ENCODE results near the gene FKBP15.
"Not testable (repeated sequence)": the region's sequence is repeated elsewhere in the genome, so short reads cannot be mapped to it uniquely, and the experiment has no call there.

FKBP15 gene

DNA sequence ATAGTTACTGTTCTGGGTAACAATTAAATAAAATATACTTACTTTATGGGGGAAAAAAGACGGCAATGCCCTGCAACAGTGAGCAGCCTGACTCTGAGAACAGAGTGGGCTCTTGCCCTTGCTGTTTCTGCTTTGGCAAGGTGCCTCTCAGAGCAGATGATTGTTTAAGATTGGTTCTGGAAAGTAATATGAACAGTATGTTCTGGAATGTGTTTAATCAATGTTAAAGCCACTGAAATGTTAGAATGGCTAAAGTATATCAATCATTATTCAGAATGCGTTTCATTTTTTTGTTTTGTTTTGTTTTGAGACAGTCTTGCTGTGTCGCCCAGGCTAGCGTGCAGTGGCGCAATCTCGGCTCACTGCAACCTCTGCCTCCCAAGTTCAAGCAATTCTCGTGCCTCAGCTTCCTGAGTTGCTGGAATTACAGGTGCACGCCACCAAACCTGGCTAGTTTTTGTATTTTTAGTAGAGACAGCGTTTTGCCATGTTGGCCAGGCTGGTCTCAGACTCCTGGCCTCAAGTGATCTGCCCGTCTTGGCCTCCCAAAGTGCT lies 14.7 kb upstream of the FKBP15 start:
- DNase-seq (ENCODE audit: low spot score): not testable (repeated sequence)

DNA sequence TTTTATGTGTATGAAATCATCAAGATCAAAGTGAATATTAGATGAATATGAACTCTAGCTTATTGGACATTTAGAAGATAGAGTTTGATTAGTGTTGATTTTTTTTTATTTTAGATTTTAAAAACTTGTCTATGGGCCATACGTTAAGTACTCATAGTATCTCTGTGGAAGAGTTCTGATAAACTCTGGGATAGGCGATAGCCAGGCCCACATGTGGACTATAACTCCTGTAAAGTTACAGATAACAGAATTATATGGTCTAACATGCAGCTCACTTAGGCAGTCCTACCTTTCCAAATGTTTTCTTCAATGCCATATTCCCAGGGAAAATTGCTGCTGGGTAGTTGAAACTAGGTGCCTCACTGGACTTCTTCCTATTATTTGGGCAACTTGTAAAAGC lies 10.6 kb upstream of the FKBP15 start:
- no peak for DNase-seq (ENCODE audit: low spot score)

DNA sequence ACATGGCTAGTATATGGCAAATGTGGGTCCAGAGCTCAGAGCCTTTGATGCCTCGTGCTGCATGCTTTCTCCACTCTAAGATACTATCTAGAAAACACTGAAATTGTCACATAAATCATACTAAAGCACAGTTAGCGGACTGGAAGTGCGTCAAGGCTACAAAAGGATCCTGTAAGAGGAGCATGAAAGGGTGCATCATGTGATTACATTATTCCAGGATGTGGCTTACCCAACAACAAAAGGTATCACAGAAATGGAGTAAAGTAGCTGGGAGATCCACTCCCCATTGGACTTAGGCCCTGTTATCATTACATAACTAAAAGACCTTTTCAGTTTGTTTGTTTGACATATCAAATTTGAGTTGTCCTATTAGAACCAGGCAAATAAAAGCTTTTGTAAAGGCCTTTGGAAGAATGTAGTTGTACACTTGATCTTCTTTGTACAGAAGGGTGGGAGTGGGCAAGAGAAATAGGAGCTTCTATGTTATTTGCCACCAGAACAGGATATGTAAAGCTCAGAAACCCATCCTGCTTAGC lies 7.1 kb upstream of the FKBP15 start:
- no peak for DNase-seq (ENCODE audit: low spot score)

GRCh38 chr9:113227436-113227835 lies 6.4 kb upstream of the FKBP15 start:
- no peak for DNase-seq (ENCODE audit: low spot score)

GRCh38 chr9:113223963-113224362 lies 2.9 kb upstream of the FKBP15 start:
- DNase-seq (ENCODE audit: low spot score): no peak

DNA sequence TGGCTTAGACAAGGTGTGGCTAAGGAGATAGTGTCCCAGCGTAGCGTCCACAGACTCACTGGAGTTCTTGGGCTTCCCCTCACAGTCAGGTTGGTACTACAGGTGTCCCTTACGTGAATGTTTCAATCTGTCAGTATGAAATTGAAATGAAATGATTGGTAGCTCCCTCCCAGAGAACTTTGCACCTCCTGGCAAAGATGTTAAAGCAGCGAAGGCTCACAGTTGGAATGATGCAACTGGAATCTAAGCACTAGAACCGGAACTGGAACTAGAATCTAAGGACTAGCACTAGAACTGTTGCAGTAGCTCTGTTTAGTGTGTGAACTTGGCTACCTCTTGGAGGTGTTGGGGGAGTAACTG lies 1.4 kb upstream of the FKBP15 start:
- no peak for DNase-seq (ENCODE audit: low spot score)

- DNase-seq (ENCODE audit: low spot score): no peak
Measured at GRCh38 chr9:113221800-113222481, 864 bp upstream of the FKBP15 start.

- no peak for DNase-seq (ENCODE audit: low spot score)
Measured at GRCh38 chr9:113220467-113221002, 542 bp downstream of the FKBP15 start.

GRCh38 chr9:113219969-113220368 lies 1.1 kb downstream of the FKBP15 start:
- DNase-seq (ENCODE audit: low spot score): no peak

DNA sequence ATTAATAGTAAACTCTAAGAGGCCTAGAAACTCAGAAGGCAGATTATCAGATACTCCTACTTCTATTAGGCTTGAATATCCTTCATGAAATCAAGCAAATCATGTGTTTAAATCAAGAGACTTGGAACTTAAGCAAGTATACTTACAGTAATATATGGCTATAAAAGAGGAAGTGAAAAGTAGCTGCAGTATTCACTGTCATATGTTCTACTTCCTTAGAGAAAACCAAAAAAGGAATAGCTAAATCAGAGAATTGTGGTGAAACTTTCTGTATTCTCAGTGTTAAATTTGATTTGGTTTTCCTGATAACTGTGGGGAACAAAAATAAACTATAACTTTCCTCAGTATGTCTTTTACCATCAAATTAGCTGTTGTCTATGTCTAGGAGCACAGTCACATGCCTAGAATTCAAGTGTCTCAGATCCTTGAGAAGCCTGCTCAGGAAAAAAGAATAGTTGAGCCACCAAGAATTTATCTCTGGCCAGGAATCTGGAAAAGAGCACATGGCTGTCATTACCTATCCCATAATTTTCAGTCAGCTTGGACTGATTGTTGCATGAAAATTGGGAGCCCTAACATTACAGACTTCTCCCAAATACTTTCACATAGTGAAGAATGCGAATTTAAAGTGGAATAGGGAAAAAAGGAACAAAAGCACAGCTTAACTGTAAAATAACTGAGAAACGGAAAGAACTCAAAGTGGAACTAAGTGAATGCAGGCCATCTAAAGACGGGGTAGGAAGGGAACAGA lies 1.7 kb downstream of the FKBP15 start:
- no peak for DNase-seq (ENCODE audit: low spot score)

- no peak for DNase-seq (ENCODE audit: low spot score)
Measured at GRCh38 chr9:113216406-113216805, 4.7 kb downstream of the FKBP15 start.

GRCh38 chr9:113215132-113215531 lies 5.9 kb downstream of the FKBP15 start:
- DNase-seq (ENCODE audit: low spot score): no peak

DNA sequence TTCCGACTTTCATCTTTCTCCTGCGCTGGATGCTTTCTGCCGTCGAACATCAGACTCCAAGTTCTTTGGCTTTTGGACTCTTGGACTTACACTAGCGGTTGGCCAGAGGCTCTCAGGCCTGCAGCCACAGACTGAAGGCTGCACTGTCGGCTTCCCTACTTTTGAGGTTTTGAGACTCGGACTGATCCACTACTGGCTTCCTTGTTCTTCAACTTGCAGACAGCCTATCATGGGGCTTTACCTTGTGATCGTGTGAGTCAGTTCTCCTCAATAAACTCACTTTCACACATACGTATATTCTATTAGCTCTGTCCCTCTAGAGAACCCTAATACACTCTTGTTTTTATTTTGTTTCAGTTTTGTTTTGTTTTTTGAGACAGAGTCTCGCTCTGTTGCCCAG lies 10.3 kb downstream of the FKBP15 start:
- DNase-seq (ENCODE audit: low spot score): no peak

DNA sequence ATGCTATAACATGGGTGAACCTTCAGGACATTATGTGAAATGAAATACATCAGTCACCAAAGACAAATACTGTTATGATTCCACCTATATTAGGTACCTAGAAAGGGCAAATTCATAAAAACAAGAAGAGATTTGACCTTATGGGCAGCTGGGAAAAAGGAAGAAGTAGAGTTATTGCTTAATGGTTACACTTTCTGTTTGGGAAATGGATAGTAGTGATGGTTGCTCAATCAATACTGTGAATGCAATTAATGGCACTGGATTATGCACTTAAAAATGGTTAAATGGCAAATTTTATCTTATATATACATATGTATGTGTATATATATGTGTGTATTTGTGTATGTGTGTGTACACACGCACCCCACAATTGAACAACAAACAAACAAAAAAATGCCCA lies 15.2 kb downstream of the FKBP15 start:
- no peak for DNase-seq (ENCODE audit: low spot score)

DNA sequence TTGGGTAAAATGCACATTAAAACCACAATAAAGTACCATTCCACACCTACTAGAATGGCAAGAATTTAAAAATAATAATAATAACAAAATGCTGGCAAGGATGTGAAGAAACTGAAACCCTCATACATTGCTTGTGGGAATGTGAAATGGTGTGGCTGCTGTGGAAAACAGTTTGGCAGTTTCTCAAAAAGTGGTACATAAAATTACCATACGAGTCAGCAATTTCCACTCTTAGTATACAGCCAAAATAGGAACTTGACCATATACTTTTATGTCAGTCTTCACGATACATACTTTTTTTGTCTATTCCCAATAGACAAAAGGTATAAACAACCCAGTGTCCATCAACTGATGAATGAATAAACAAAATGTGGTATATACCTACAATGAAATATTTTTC lies 15.6 kb downstream of the FKBP15 start:
- DNase-seq (ENCODE audit: low spot score): no peak

GRCh38 chr9:113199683-113200329 lies 21.3 kb downstream of the FKBP15 start:
- no peak for DNase-seq (ENCODE audit: low spot score)

DNA sequence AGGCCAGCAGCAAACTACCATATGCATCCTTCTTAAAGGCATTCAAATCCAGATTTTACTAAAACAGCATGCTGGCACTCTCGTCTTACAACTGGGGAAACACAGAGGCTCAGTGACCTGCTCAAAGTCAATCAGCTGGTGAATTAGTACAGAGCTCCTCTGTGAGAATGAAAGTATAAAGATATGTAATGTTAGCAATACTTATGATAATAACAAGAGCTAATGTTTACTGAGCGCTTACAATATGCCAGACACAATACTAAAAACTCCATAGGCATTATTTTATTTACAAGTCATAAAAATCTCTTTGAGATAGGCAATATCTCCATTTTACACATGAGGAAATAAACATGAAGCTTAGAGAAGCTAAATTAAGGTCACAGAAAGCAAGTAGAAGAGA lies 28.6 kb downstream of the FKBP15 start:
- no peak for DNase-seq (ENCODE audit: low spot score)

- DNase-seq (ENCODE audit: low spot score): no peak
Measured at GRCh38 chr9:113187929-113188595, 33.0 kb downstream of the FKBP15 start.

GRCh38 chr9:113186137-113186755 lies 34.8 kb downstream of the FKBP15 start:
- DNase-seq (ENCODE audit: low spot score): no peak

DNA sequence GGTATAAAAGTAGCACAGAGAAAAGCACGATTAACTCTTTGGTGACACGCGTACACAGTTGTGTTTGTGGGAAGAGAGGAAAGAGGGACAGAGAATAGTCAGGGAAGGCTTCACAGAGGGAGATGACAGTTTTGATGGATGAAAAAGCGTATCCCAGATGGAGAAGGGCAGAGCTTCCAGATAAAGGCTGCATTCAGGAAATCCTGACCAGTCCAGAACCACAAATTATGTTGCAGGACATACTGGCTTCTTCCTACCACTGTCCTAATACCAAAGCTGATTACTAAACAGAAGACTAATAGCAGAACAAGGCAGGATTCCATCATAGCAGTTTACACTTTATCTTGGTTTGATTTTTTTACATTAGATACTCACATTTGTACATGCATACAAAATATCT lies 35.8 kb downstream of the FKBP15 start:
- DNase-seq (ENCODE audit: low spot score): no peak

GRCh38 chr9:113184539-113184938 lies 36.5 kb downstream of the FKBP15 start:
- no peak for DNase-seq (ENCODE audit: low spot score)
